ENCODE results near the gene TBC1D5.

DNA sequence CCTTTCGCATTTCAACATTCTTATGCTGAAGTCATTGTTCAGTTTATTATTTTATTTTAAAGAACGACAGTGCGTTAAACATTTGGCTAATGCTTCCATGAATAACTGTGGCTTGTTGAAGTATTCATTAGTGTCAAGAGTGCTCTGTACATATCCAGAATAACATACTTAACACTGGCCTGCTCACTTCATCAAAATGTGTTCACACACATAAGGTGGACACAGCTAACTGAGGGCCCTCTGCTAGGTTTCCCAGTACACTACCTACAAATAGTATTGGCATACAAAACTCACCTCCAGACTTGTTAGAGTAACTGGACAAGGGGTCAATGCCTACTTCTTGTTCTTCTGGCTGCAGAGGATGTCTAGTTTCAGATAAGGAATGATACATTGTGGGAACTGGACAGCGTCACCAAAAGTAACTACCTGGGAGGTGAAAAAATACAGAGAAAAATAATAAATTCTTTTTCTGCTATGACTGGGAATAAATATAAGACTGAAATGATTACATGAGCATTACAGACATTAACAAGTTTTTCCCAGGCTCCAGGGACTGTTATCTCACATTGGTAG is 234.2 kb downstream of the TBC1D5 start:
- TF ChIP-seq CTCF (conservative IDR thresholded peaks at IDR 0.05) (no peak), ZFX (IDR thresholded peaks at IDR 0.05) (no peak)
